ENCODE results near the gene SERPINC1.
"Not testable (repeated sequence)": the region's sequence is repeated elsewhere in the genome, so short reads cannot be mapped to it uniquely, and the experiment has no call there.

Gene SERPINC1

GRCh38 chr1:173862146-173862768 lies 54.9 kb downstream of the SERPINC1 start:
- H3K4me1 ChIP-seq (ENCODE audit: control insufficient read depth, insufficient read depth, low read length); H3K4me3 ChIP-seq (ENCODE audit: low read depth, low read length); H3K9me3 ChIP-seq (ENCODE audit: control insufficient read depth, insufficient read depth, low read depth, low read length); H3K9ac ChIP-seq (ENCODE audit: low read length); H3K27me3 ChIP-seq (ENCODE audit: control insufficient read depth, insufficient read depth, low read length); H3K27ac ChIP-seq (ENCODE audit: low read depth, low read length): not testable (repeated sequence)
- H3K36me3 ChIP-seq (ENCODE audit: control insufficient read depth, insufficient read depth, low read length) = peaks cover 74% of the 10 kb centered on the region

GRCh38 chr1:173861731-173862145 lies 55.4 kb downstream of the SERPINC1 start:
- Histone ChIP-seq H3K27me3 (ENCODE audit: control insufficient read depth, insufficient read depth, low read length) (no peaks in the 10 kb centered on the region), H3K27ac (ENCODE audit: low read depth, low read length) (no peak overlapping the region), H3K9ac (ENCODE audit: low read length) (no peak overlapping the region), H3K4me1 (ENCODE audit: control insufficient read depth, insufficient read depth, low read length) (0 out of 2 replicates have a peak, but pooled peaks cover 4% of the 10 kb centered on the region), H3K36me3 (ENCODE audit: control insufficient read depth, insufficient read depth, low read length) (peaks cover 74% of the 10 kb centered on the region), H3K9me3 (ENCODE audit: control insufficient read depth, insufficient read depth, low read depth, low read length) (no peaks in the 10 kb centered on the region), H3K4me3 (ENCODE audit: low read depth, low read length) (no peak overlapping the region)

GRCh38 chr1:173860065-173860464 lies 57.1 kb downstream of the SERPINC1 start:
- no peak overlapping the region for H3K9ac ChIP-seq (ENCODE audit: low read length)
- H3K4me1 ChIP-seq (ENCODE audit: control insufficient read depth, insufficient read depth, low read length) = 0 out of 2 replicates have a peak, but pooled peaks cover 4% of the 10 kb centered on the region
- no peak overlapping the region for H3K27ac ChIP-seq (ENCODE audit: low read depth, low read length)
- H3K9me3 ChIP-seq (ENCODE audit: control insufficient read depth, insufficient read depth, low read depth, low read length) = no peaks in the 10 kb centered on the region
- no peaks in the 10 kb centered on the region for H3K27me3 ChIP-seq (ENCODE audit: control insufficient read depth, insufficient read depth, low read length)
- H3K36me3 ChIP-seq (ENCODE audit: control insufficient read depth, insufficient read depth, low read length) = peaks cover 69% of the 10 kb centered on the region
- no peak overlapping the region for H3K4me3 ChIP-seq (ENCODE audit: low read depth, low read length)

GRCh38 chr1:173859547-173859946 lies 57.6 kb downstream of the SERPINC1 start:
- H3K4me3 ChIP-seq (ENCODE audit: low read depth, low read length); H3K9ac ChIP-seq (ENCODE audit: low read length); H3K27ac ChIP-seq (ENCODE audit: low read depth, low read length); H3K9me3 ChIP-seq (ENCODE audit: control insufficient read depth, insufficient read depth, low read depth, low read length); H3K27me3 ChIP-seq (ENCODE audit: control insufficient read depth, insufficient read depth, low read length); H3K4me1 ChIP-seq (ENCODE audit: control insufficient read depth, insufficient read depth, low read length): not testable (repeated sequence)
- H3K36me3 ChIP-seq (ENCODE audit: control insufficient read depth, insufficient read depth, low read length) = peaks cover 68% of the 10 kb centered on the region

GRCh38 chr1:173857363-173857917 lies 59.7 kb downstream of the SERPINC1 start:
- Histone ChIP-seq H3K9ac (ENCODE audit: low read length) (no peak overlapping the region), H3K4me3 (ENCODE audit: low read depth, low read length) (no peak overlapping the region), H3K9me3 (ENCODE audit: control insufficient read depth, insufficient read depth, low read depth, low read length) (no peaks in the 10 kb centered on the region), H3K36me3 (ENCODE audit: control insufficient read depth, insufficient read depth, low read length) (peaks cover 59% of the 10 kb centered on the region), H3K27me3 (ENCODE audit: control insufficient read depth, insufficient read depth, low read length) (no peaks in the 10 kb centered on the region), H3K4me1 (ENCODE audit: control insufficient read depth, insufficient read depth, low read length) (peaks cover 14% of the 10 kb centered on the region), H3K27ac (ENCODE audit: low read depth, low read length) (no peak overlapping the region)

GRCh38 chr1:173856903-173857302 lies 60.2 kb downstream of the SERPINC1 start:
- Histone ChIP-seq H3K36me3 (ENCODE audit: control insufficient read depth, insufficient read depth, low read length) (peaks cover 61% of the 10 kb centered on the region), H3K27me3 (ENCODE audit: control insufficient read depth, insufficient read depth, low read length) (no peaks in the 10 kb centered on the region), H3K4me3 (ENCODE audit: low read depth, low read length) (no peak overlapping the region), H3K27ac (ENCODE audit: low read depth, low read length) (no peak overlapping the region), H3K9ac (ENCODE audit: low read length) (no peak overlapping the region), H3K4me1 (ENCODE audit: control insufficient read depth, insufficient read depth, low read length) (peaks cover 14% of the 10 kb centered on the region), H3K9me3 (ENCODE audit: control insufficient read depth, insufficient read depth, low read depth, low read length) (no peaks in the 10 kb centered on the region)

- H3K9ac ChIP-seq (ENCODE audit: low read length) = no peak overlapping the region
- no peaks in the 10 kb centered on the region for H3K27me3 ChIP-seq (ENCODE audit: control insufficient read depth, insufficient read depth, low read length)
- H3K4me1 ChIP-seq (ENCODE audit: control insufficient read depth, insufficient read depth, low read length) = peaks cover 14% of the 10 kb centered on the region
- H3K9me3 ChIP-seq (ENCODE audit: control insufficient read depth, insufficient read depth, low read depth, low read length) = no peaks in the 10 kb centered on the region
- no peak overlapping the region for H3K4me3 ChIP-seq (ENCODE audit: low read depth, low read length)
- H3K27ac ChIP-seq (ENCODE audit: low read depth, low read length) = no peak overlapping the region
- peaks cover 66% of the 10 kb centered on the region for H3K36me3 ChIP-seq (ENCODE audit: control insufficient read depth, insufficient read depth, low read length)
These were observed 61.1 kb downstream of the SERPINC1 start for GRCh38 chr1:173856014-173856413.
